Thyroid gland (tissue), 4 donors: Measurements from ENCODE around the gene CUL2.

Experiments
- POLR2A ChIP-seq, 2 donors: fragments of 450-650 bp; IDR thresholded peaks; one replicate each; pipeline ENCODE4 v1.6.1; 2017; ENCODE audit warnings: antibody characterized with exemption in 2 of 2, mild to moderate bottlenecking in 2 of 2, moderate library complexity in 1 of 2
- TF ChIP-seq, protein P1 (sequence below), 6 experiments: fragments of 200-600 bp in 3 of 6; fragments of 450-650 bp in 3 of 6; sonication (generic) in 3 of 6; IDR thresholded peaks; one replicate each; pipeline ENCODE4 v1.5.1; 2016 to 2019; ENCODE audit warnings: antibody characterized with exemption in 6 of 6, mild to moderate bottlenecking in 2 of 6, inconsistent platforms in 1 of 6, moderate library complexity in 1 of 6

GRCh38 chr10:35075228-35075627 lies 14.9 kb downstream of the CUL2 start:
- TF ChIP-seq, protein P1, sequence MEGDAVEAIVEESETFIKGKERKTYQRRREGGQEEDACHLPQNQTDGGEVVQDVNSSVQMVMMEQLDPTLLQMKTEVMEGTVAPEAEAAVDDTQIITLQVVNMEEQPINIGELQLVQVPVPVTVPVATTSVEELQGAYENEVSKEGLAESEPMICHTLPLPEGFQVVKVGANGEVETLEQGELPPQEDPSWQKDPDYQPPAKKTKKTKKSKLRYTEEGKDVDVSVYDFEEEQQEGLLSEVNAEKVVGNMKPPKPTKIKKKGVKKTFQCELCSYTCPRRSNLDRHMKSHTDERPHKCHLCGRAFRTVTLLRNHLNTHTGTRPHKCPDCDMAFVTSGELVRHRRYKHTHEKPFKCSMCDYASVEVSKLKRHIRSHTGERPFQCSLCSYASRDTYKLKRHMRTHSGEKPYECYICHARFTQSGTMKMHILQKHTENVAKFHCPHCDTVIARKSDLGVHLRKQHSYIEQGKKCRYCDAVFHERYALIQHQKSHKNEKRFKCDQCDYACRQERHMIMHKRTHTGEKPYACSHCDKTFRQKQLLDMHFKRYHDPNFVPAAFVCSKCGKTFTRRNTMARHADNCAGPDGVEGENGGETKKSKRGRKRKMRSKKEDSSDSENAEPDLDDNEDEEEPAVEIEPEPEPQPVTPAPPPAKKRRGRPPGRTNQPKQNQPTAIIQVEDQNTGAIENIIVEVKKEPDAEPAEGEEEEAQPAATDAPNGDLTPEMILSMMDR (IDR thresholded peaks at IDR 0.05) = no peak
- no peak for TF ChIP-seq POLR2A (IDR thresholded peaks at IDR 0.05)
